Heart left ventricle (tissue), 16 donors: Measurements from ENCODE around the gene TCF7L2. TPM values are rescaled to one million over a fixed set of nuclear protein-coding genes. Genes with fewer than 3 reads are reported as not detected.

Source experiments
- ATAC-seq, 4 donors: fragments of 200-7000 bp; cut with Tn5 transposase; one replicate each; pipeline ENCODE4 v1.9.1; 2020 to 2022; ENCODE audit warnings: moderate library complexity in 4 of 4, mild to moderate bottlenecking in 3 of 4, moderate number of reproducible peaks in 1 of 4
- DNase-seq, 5 donors: peaks; one replicate each; pipeline ENCODE4 v3.0.0-alpha.2; 2020
- H3K27ac ChIP-seq, 12 donors: fragments of 200-600 bp; sonication (generic) in 4 of 12; one replicate each; pipeline versions ENCODE4 v1.5.0 to v1.8.0; 2016 to 2022; ENCODE audit warnings: mild to moderate bottlenecking in 2 of 12
- H3K27me3 ChIP-seq, 9 donors: fragments of 200-600 bp; sonication (generic) in 2 of 9; one replicate each; pipeline versions ENCODE4 v1.5.1 to v1.8.0; 2016 to 2022; ENCODE audit warnings: mild to moderate bottlenecking in 3 of 9
- H3K36me3 ChIP-seq, 9 donors: fragments of 200-600 bp; sonication (generic) in 2 of 9; one replicate each; pipeline versions ENCODE4 v1.5.0 to v1.8.0; 2018 to 2022; ENCODE audit warnings: mild to moderate bottlenecking in 2 of 9
- H3K4me1 ChIP-seq, 12 donors: fragments of 200-600 bp; sonication (generic) in 4 of 12; one replicate each; pipeline versions ENCODE4 v1.5.0 to v1.8.0; 2016 to 2022; ENCODE audit warnings: mild to moderate bottlenecking in 3 of 12
- H3K4me3 ChIP-seq, 12 donors: fragments of 200-600 bp; sonication (generic) in 4 of 12; one replicate each; pipeline versions ENCODE4 v1.5.0 to v1.8.0; 2017 to 2022; ENCODE audit warnings: mild to moderate bottlenecking in 9 of 12, moderate library complexity in 4 of 12
- H3K9me3 ChIP-seq, 12 donors: fragments of 200-600 bp; sonication (generic) in 4 of 12; one replicate each; pipeline versions ENCODE4 v1.5.0 to v1.8.0; 2016 to 2022; ENCODE audit warnings: mild to moderate bottlenecking in 1 of 12
- POLR2A ChIP-seq, 2 donors: fragments of 450-650 bp; IDR thresholded peaks; one replicate each; pipeline ENCODE4 v1.6.1; 2017; ENCODE audit warnings: antibody characterized with exemption in 2 of 2, mild to moderate bottlenecking in 2 of 2, moderate library complexity in 2 of 2
- WGBS, 4 donors: extraction: QIAGEN DNeasy Blood & Tissue Kit in 2 of 4; methylation state at CpG; one replicate each; pipeline versions ENCODE4 v1.1.5 to v1.1.7; 2013 to 2018; 5-methylcytosine and 5-hydroxymethylcytosine counted together
- intact Hi-C, 10 donors: fragments of 100-400 bp; cut with DNase I; formaldehyde crosslinking; loops; one replicate each; pipeline versions ENCODE4 v1.11.1 to v1.14.2; 2022
- polyA plus RNA-seq, 2 donors: library from polyadenylated mRNA; stranded (reverse); fragments of 200-250 nt; gene quantifications; one replicate each; pipeline ENCODE4 v1.2.3, GENCODE V29; 2013
- total RNA-seq, 9 donors: library from RNA; depleted of rRNA in 2 of 9; stranded (reverse); fragments of >200 nt in 2 of 9; fragmentation: NEBNext Ultra II Directional in 3 of 9; extraction: Animal tissue kit (Norgen Biotek cat#: 25700) in 3 of 9; gene quantifications; one replicate each; pipeline versions ENCODE4 v1.1.0 to v1.2.4, GENCODE V29; 2016 to 2023
- TF ChIP-seq, protein P1 (sequence below), 12 donors: fragments of 200-600 bp; sonication (generic) in 4 of 12; IDR thresholded peaks; one replicate each; pipeline versions ENCODE4 v1.5.0 to v1.8.0; 2018 to 2022; ENCODE audit warnings: antibody characterized with exemption in 12 of 12, mild to moderate bottlenecking in 5 of 12
- donor health status: ischemic (EF 13 %, LVEDD 7.1; RV severe dilation, severe dysfunction).
- donor health status: healthy with polysubstance abuse.
- donor health status: DM: no; HTN: yes; CAD: no.
- donor health status: DM: no; HTN: no; CAD: no.
- donor health status: ischemic (EF 25% LVEDD 6.9; RV normal size, moderate dysfunction).
- donor health status: ischemic (EF 25% LVEDD 5.7; RV mildly dilated, moderate dysfunction).
- donor health status: healthy.
- donor health status: DM: yes; HTN: yes; CAD: no.
- donor health status: ischemic (EF 35%, LVEDD 5.7; RV mildly dilated, moderate dysfunction).
- donor health status: nonischemic (EF 11% LVEDD 7.7; RV severe dilation, severe dysfunction).
- donor health status: DM: yes; HTN: yes; CAD: no.
- donor health status: PGD.
- donor health status: ischemic (EF 29% LVEDD 5.4; RV normal size, mild dysfunction).
- donor health status: nonischemic (EF 23%, LVEDD 6.1; RV moderate dilation, normal function).

TCF7L2 gene
- total and polyA plus RNA-seq, 11 donors: 4.3 to 17.5 (median 8.4) TPM

DNA sequence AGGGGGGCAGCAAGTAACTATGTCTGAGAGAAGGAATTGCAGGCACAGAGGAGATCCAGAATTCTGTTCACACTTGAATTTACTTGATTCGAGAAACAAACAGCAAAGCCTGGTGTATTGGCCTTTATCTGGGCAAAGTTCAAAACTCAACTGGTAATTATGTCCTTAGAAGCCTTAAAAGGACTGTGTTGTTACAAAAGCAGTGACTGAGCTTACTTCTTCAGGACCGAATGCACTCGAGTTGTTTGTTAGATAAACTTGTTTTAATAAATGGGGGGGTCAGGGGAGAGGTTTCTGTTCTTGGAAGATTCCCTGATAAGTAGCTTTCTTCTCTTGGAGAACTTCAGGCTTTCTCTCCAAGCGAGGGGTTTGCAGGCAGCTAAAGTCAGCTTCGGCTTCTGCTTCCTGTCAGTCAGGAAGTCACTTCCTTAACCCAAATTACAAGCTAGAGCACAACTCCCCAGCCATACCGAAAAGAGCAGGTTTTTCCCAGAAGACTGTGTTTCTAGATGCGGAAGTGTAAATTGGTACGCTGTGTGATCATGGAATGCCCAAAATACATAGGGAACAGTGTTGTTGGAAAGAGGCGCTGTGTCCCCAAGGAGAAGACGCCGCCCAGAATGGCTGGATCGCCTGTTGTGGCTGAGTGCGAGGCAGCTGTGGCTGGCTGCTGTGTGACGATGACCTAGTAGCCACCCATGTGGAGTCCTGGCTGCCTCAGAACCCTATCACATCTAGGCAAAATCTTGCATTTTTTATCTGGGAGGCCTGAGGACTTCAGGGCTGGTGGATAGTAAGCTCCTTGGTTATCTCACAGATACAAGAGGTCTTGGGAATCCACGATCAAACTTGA is 110.4 kb downstream of the TCF7L2 start:
- Histone ChIP-seq H3K27me3 (no peaks in the 10 kb centered on the region), H3K9me3 (no peaks in the 10 kb centered on the region), H3K4me3 (peak overlapping the region in 9 of 12 donors; percentile 18 to 37 (median 30)), H3K27ac (peak overlapping the region; percentile 62 to 82 (median 76)), H3K4me1 (peaks cover 0 to 79% (median 47%) of the 10 kb centered on the region in 12 donors), H3K36me3 (no peaks in the 10 kb centered on the region)
- DNase-seq: peak; percentile 48 to 80 (median 68)
- peak; percentile 62 to 82 (median 78) for ATAC-seq
- intact Hi-C loops: loop anchor here in 1 of 10 donors (5.0 kb wide), 1 partner anchor 108 kb away; the partner anchor contains the start of gene TCF7L2
- TF ChIP-seq POLR2A (IDR thresholded peaks at IDR 0.05): no peak
- TF ChIP-seq, protein P1, sequence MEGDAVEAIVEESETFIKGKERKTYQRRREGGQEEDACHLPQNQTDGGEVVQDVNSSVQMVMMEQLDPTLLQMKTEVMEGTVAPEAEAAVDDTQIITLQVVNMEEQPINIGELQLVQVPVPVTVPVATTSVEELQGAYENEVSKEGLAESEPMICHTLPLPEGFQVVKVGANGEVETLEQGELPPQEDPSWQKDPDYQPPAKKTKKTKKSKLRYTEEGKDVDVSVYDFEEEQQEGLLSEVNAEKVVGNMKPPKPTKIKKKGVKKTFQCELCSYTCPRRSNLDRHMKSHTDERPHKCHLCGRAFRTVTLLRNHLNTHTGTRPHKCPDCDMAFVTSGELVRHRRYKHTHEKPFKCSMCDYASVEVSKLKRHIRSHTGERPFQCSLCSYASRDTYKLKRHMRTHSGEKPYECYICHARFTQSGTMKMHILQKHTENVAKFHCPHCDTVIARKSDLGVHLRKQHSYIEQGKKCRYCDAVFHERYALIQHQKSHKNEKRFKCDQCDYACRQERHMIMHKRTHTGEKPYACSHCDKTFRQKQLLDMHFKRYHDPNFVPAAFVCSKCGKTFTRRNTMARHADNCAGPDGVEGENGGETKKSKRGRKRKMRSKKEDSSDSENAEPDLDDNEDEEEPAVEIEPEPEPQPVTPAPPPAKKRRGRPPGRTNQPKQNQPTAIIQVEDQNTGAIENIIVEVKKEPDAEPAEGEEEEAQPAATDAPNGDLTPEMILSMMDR (IDR thresholded peaks at IDR 0.05): no peak
- WGBS, 4 donors: 29 to 51% (median 42%) methylated on average over 15 of the region's 15 CpGs

GRCh38 chr10:113061054-113061430 is 111.0 kb downstream of the TCF7L2 start:
- WGBS, 4 donors: 64 to 71% (median 67%) methylated on average over 7 of the region's 7 CpGs
- Histone ChIP-seq H3K9me3 (no peaks in the 10 kb centered on the region), H3K36me3 (no peaks in the 10 kb centered on the region), H3K4me1 (peaks cover 0 to 77% (median 47%) of the 10 kb centered on the region in 12 donors), H3K27me3 (no peaks in the 10 kb centered on the region), H3K27ac (peak overlapping the region; percentile 62 to 82 (median 76)), H3K4me3 (peak overlapping the region in 6 of 12 donors; percentile 18 to 37 (median 32))
- DNase-seq (peak in 1 of 5 donors; percentile 34), ATAC-seq (no peak)
- intact Hi-C loops: loop anchor here in 1 of 10 donors (5.0 kb wide), 1 partner anchor 109 kb away; the partner anchor contains the start of gene TCF7L2
- TF ChIP-seq POLR2A (IDR thresholded peaks at IDR 0.05): no peak
- TF ChIP-seq, protein P1 (IDR thresholded peaks at IDR 0.05): no peak

GRCh38 chr10:113061557-113061956 is 111.5 kb downstream of the TCF7L2 start:
- Histone ChIP-seq H3K9me3 (no peaks in the 10 kb centered on the region), H3K36me3 (no peaks in the 10 kb centered on the region), H3K4me1 (peaks cover 0 to 73% (median 43%) of the 10 kb centered on the region in 12 donors), H3K4me3 (no peak overlapping the region), H3K27ac (peak overlapping the region in 8 of 12 donors; percentile 73 to 82 (median 76)), H3K27me3 (no peaks in the 10 kb centered on the region)
- intact Hi-C loops: loop anchor here in 1 of 10 donors (5.0 kb wide), 1 partner anchor 109 kb away; the partner anchor contains the start of gene TCF7L2
- 78 to 92% (median 89%) methylated on average over 10 of the region's 10 CpGs for WGBS, 4 donors
- DNase-seq (no peak), ATAC-seq (no peak)
- TF ChIP-seq POLR2A (IDR thresholded peaks at IDR 0.05): no peak
- TF ChIP-seq, protein P1 (IDR thresholded peaks at IDR 0.05): no peak
